Activated CD8-positive, alpha-beta memory T cell treated with anti-CD3 and anti-CD28 coated beads for 36 hours (primary cell): ENCODE data around the gene SCIN. TPM values are rescaled to one million over a fixed set of nuclear protein-coding genes. Genes with fewer than 3 reads are reported as not detected.

ENCODE experiments used
- CTCF ChIA-PET: fragments of 350-600 bp; sonication (Branson Sonifier 250); formaldehyde crosslinking; loops from one replicate; lab custom pipeline; 2021; ENCODE audit warnings: antibody characterized with exemption; lab: Charles Lee
- POLR2A ChIA-PET: fragments of 350-600 bp; sonication (Branson Sonifier 250); formaldehyde crosslinking; loops from one replicate; lab custom pipeline; 2021; ENCODE audit warnings: antibody characterized with exemption; lab: Charles Lee
- total RNA-seq, 2 experiments: library from RNA; stranded (reverse); gene quantifications; one replicate each; pipeline ENCODE4 v1.2.3, GENCODE V29; 2021

The SCIN gene
- total RNA-seq, 2 experiments from 2014 or later, result 0.08 to 0.27 TPM

- ChIA-PET CTCF (no interaction called here), POLR2A (no interaction called here)
These were observed 5.3 kb upstream of the SCIN start for GRCh38 chr7:12564996-12565764.

- ChIA-PET POLR2A (no interaction called here), CTCF (no interaction called here)
These were observed 4.6 kb upstream of the SCIN start for GRCh38 chr7:12565873-12566272.

GRCh38 chr7:12567015-12567414 lies 3.5 kb upstream of the SCIN start:
- ChIA-PET POLR2A (no interaction called here), CTCF (no interaction called here)

GRCh38 chr7:12569673-12570072 lies 847 bp upstream of the SCIN start:
- ChIA-PET POLR2A (no interaction called here), CTCF (no interaction called here)

GRCh38 chr7:12570168-12570533 lies 369 bp upstream of the SCIN start:
- POLR2A ChIA-PET, result no interaction called here
- CTCF ChIA-PET, result no interaction called here

- ChIA-PET CTCF (no interaction called here), POLR2A (no interaction called here)
These were observed 1.2 kb downstream of the SCIN start for GRCh38 chr7:12571691-12572090.

- CTCF ChIA-PET, result no interaction called here
These were observed 2.5 kb downstream of the SCIN start for GRCh38 chr7:12572941-12573575.

GRCh38 chr7:12573885-12574284 lies 3.4 kb downstream of the SCIN start:
- ChIA-PET POLR2A (no interaction called here), CTCF (no interaction called here)

More at GRCh38 chr7:12572941-12573575, 2.5 kb downstream of the SCIN start:
- POLR2A ChIA-PET, result interaction anchor here (0.6 kb wide), 1 partner anchor 73 kb away, joined by 4 read pairs; no protein-coding TSS in a partner anchor

GRCh38 chr7:12578930-12579640 lies 8.6 kb downstream of the SCIN start:
- POLR2A ChIA-PET, result no interaction called here

GRCh38 chr7:12581897-12582296 lies 11.4 kb downstream of the SCIN start:
- ChIA-PET CTCF (no interaction called here), POLR2A (no interaction called here)

More at GRCh38 chr7:12578930-12579640, 8.6 kb downstream of the SCIN start:
- CTCF ChIA-PET, result no interaction called here

GRCh38 chr7:12582362-12582761 lies 11.8 kb downstream of the SCIN start:
- ChIA-PET POLR2A (no interaction called here), CTCF (no interaction called here)

GRCh38 chr7:12583176-12583575 lies 12.7 kb downstream of the SCIN start:
- ChIA-PET CTCF (no interaction called here), POLR2A (no interaction called here)

GRCh38 chr7:12583922-12584321 lies 13.4 kb downstream of the SCIN start:
- ChIA-PET CTCF (no interaction called here), POLR2A (no interaction called here)

GRCh38 chr7:12584930-12585329 lies 14.4 kb downstream of the SCIN start:
- POLR2A ChIA-PET, result no interaction called here
- CTCF ChIA-PET, result no interaction called here

GRCh38 chr7:12586271-12586670 lies 15.8 kb downstream of the SCIN start:
- POLR2A ChIA-PET, result no interaction called here
- CTCF ChIA-PET, result no interaction called here

GRCh38 chr7:12588259-12588904 lies 17.9 kb downstream of the SCIN start:
- CTCF ChIA-PET, result no interaction called here
- POLR2A ChIA-PET, result no interaction called here

GRCh38 chr7:12590559-12590958 lies 20.0 kb downstream of the SCIN start:
- CTCF ChIA-PET, result no interaction called here
- POLR2A ChIA-PET, result no interaction called here

- ChIA-PET POLR2A (no interaction called here), CTCF (no interaction called here)
These were observed 23.8 kb downstream of the SCIN start for GRCh38 chr7:12594122-12594897.

GRCh38 chr7:12595148-12595547 lies 24.6 kb downstream of the SCIN start:
- POLR2A ChIA-PET, result no interaction called here
- CTCF ChIA-PET, result no interaction called here
